Prostate gland (tissue), 2 donors: ENCODE measurements around the gene MEIS2.

Experiments
- POLR2A ChIP-seq: fragments of 450-650 bp; IDR thresholded peaks from one replicate; pipeline ENCODE4 v1.6.1; 2016; ENCODE audit warnings: antibody characterized with exemption, mild to moderate bottlenecking
- POLR2AphosphoS5 ChIP-seq: sonication (generic); formaldehyde crosslinking; IDR thresholded peaks from one replicate; pipeline ENCODE4 v1.6.1; 2017; ENCODE audit warnings: antibody characterized with exemption
- TF ChIP-seq, protein P1 (sequence below), 4 experiments: fragments of 200-600 bp in 2 of 4; fragments of 450-650 bp in 2 of 4; sonication (generic) in 2 of 4; IDR thresholded peaks; 1 replicate in 3 of 4; 2 replicates in 1 of 4; pipeline ENCODE4 v1.5.1; 2016 to 2019; ENCODE audit warnings: antibody characterized with exemption in 4 of 4, mild to moderate bottlenecking in 2 of 4, moderate library complexity in 2 of 4

DNA sequence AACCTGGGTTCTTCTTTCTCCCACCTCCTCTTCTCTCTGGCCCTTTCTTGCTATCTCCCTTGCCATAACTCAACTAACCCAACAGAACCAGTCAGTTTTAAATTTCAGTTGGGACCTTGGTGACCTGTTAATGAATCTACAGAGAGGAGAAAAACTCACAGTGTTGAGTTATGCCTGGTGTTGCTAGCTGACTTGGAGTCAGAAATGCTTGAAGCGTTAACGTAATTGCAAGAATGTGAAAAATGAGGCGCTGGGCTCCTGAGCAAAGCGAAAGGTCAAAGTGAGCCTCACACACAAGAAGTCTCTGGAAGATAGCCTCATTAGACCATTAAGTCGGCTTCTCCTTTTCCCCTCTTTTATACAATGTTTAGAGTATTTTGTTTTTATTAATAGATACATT is 18.4 kb downstream of the MEIS2 start:
- TF ChIP-seq POLR2A = no peak
- TF ChIP-seq, protein P1, sequence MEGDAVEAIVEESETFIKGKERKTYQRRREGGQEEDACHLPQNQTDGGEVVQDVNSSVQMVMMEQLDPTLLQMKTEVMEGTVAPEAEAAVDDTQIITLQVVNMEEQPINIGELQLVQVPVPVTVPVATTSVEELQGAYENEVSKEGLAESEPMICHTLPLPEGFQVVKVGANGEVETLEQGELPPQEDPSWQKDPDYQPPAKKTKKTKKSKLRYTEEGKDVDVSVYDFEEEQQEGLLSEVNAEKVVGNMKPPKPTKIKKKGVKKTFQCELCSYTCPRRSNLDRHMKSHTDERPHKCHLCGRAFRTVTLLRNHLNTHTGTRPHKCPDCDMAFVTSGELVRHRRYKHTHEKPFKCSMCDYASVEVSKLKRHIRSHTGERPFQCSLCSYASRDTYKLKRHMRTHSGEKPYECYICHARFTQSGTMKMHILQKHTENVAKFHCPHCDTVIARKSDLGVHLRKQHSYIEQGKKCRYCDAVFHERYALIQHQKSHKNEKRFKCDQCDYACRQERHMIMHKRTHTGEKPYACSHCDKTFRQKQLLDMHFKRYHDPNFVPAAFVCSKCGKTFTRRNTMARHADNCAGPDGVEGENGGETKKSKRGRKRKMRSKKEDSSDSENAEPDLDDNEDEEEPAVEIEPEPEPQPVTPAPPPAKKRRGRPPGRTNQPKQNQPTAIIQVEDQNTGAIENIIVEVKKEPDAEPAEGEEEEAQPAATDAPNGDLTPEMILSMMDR (IDR thresholded peaks at IDR 0.05) = no peak
- TF ChIP-seq POLR2AphosphoS5 = no peak
